Measurements from ENCODE around the gene TTC23.

- TF ChIP-seq CTCF (IDR thresholded peaks at IDR 0.05) (no peak), SMC3 (IDR thresholded peaks at IDR 0.05) (no peak), CHD2 (IDR thresholded peaks at IDR 0.05; ENCODE audit: low read length, partially characterized antibody) (no peak), EHMT2 (IDR thresholded peaks at IDR 0.05; ENCODE audit: low read depth) (no peak), MYC (IDR thresholded peaks at IDR 0.05; ENCODE audit: borderline replicate concordance, low read length) (no peak), HDAC2 (IDR thresholded peaks at IDR 0.05) (no peak), POLR2A (IDR thresholded peaks at IDR 0.05; ENCODE audit: low read length) (no peak), MAX (IDR thresholded peaks at IDR 0.05) (no peak), KDM1A (IDR thresholded peaks at IDR 0.05; ENCODE audit: low read depth) (no peak), NR3C1 (IDR thresholded peaks at IDR 0.05) (no peak), ESRRA (IDR thresholded peaks at IDR 0.05; ENCODE audit: borderline replicate concordance, low read length) (no peak), EP300 (IDR thresholded peaks at IDR 0.05) (no peak), CEBPB (IDR thresholded peaks at IDR 0.05) (no peak)
These were observed 5.1 kb downstream of the TTC23 start for GRCh38 chr15:99244306-99244705.

Data from A549 (cell line).